ENCODE data around the gene LSAMP. TPM values are rescaled to one million over a fixed set of nuclear protein-coding genes. Genes with fewer than 3 reads are reported as not detected.

Gene LSAMP
- total and polyA plus RNA-seq, 2 of the 8 experiments (the other 6 are each of a cell fraction or from before 2014, with no cell fraction given): 1.8 to 5.7 TPM

DNA sequence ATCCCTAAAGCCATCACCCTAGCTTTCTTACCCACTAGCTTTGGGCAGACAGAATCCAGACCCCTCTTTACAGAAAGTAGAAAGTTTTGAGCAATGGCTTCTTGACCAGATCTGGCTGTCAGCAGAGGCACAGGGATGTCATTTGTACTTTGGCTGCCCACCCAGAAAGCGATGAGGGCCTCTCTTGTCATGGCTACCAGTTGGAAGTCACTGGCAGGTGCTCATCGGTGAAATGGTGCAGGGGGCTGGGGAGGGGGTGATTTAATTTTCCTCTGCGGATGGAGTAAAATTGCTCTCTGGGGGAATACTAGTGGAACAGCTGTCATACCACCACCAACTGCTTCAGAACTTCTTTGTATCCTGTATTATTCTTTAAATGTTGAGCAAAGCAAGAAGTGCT, 393.7 kb downstream of the LSAMP start:
- no peak overlapping the region for H3K9ac ChIP-seq (replicated peaks in 1 of 4; ENCODE audit: extremely low read depth in 1 of 4, low read depth in 3 of 4, low read length in 3 of 4)
- ChIA-PET CTCF (ENCODE audit: partially characterized antibody) (no interaction called here), POLR2A (ENCODE audit: partially characterized antibody) (no interaction called here)
- no peak overlapping the region for H2BK15ac ChIP-seq (ENCODE audit: low read length)
- H3K4me2 ChIP-seq (ENCODE audit: insufficient read depth in 1 of 2, low read depth in 2 of 2, low read length in 2 of 2): no peak overlapping the region
- DNase-seq (ENCODE audit: low read depth in 1 of 2, low spot score in 2 of 2): no peak
- H3K14ac ChIP-seq (ENCODE audit: insufficient read length): no peak overlapping the region
- no peak overlapping the region for H3K4me3 ChIP-seq (ENCODE audit: extremely low read depth in 1 of 4, insufficient read depth in 2 of 4, low read depth in 3 of 4, low read length in 4 of 4)
- TF ChIP-seq, protein P1, sequence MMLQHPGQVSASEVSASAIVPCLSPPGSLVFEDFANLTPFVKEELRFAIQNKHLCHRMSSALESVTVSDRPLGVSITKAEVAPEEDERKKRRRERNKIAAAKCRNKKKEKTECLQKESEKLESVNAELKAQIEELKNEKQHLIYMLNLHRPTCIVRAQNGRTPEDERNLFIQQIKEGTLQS (IDR thresholded peaks at IDR 0.05; ENCODE audit: insufficient read depth, low read depth, low read length): no peak
- TF ChIP-seq EGR1 (IDR thresholded peaks at IDR 0.05; ENCODE audit: borderline replicate concordance, low read depth, low read length) (no peak), HDAC2 (IDR thresholded peaks at IDR 0.05; ENCODE audit: borderline replicate concordance in 1 of 2, low read depth in 2 of 2, low read length in 2 of 2) (no peak), TAF7 (optimal IDR thresholded peaks at IDR 0.05; ENCODE audit: borderline replicate concordance, low read depth, low read length) (no peak), EP300 (IDR thresholded peaks at IDR 0.05; ENCODE audit: borderline replicate concordance in 1 of 2, low read depth in 2 of 2, low read length in 2 of 2) (no peak), MAX (IDR thresholded peaks at IDR 0.05) (no peak), POU5F1 (IDR thresholded peaks at IDR 0.05; ENCODE audit: low read depth, low read length) (no peak), JUN (IDR thresholded peaks at IDR 0.05; ENCODE audit: low read depth, low read length) (no peak), SIN3A (conservative IDR thresholded peaks at IDR 0.05 in 1 of 2, IDR thresholded peaks at IDR 0.05 in 1 of 2; ENCODE audit: low read depth in 1 of 2, low read length in 2 of 2) (no peak), POLR2A (IDR thresholded peaks at IDR 0.05; ENCODE audit: control extremely low read depth in 1 of 2, low read depth in 2 of 2, low read length in 2 of 2) (no peak), FOSL1 (IDR thresholded peaks at IDR 0.05; ENCODE audit: insufficient read depth, low read depth, low read length) (no peak), SP2 (IDR thresholded peaks at IDR 0.05; ENCODE audit: low read length) (no peak), SIRT6 (IDR thresholded peaks at IDR 0.05; ENCODE audit: low read length) (no peak), ZNF274 (IDR thresholded peaks at IDR 0.05; ENCODE audit: borderline replicate concordance, extremely low read depth, low read length) (no peak)
- no peaks in the 10 kb centered on the region for H3K23me2 ChIP-seq (ENCODE audit: low read depth, low read length)
- H3K9me3 ChIP-seq (ENCODE audit: insufficient read depth in 2 of 2, low read depth in 1 of 2, low read length in 1 of 2): no peaks in the 10 kb centered on the region
- no peaks in the 10 kb centered on the region for H3K4me1 ChIP-seq (replicated peaks in 1 of 4; ENCODE audit: control insufficient read depth in 3 of 4, insufficient read depth in 4 of 4, low read length in 3 of 4)
- H2AK5ac ChIP-seq (ENCODE audit: low read depth, low read length): no peak overlapping the region
- no peak overlapping the region for H2BK5ac ChIP-seq (ENCODE audit: low read depth, low read length)
- H3K18ac ChIP-seq (ENCODE audit: extremely low read depth, low read length): no peak overlapping the region
- no peak overlapping the region for H4K91ac ChIP-seq (replicated peaks; ENCODE audit: insufficient read length, low read length)
- no peak overlapping the region for H2AFZ ChIP-seq (ENCODE audit: low read length)
- FAIRE-seq: no peak
- no peak overlapping the region for H2BK12ac ChIP-seq (ENCODE audit: low read depth, low read length)
- no peak overlapping the region for H3K56ac ChIP-seq (replicated peaks; ENCODE audit: insufficient read length, low read depth, low read length)
- no peak overlapping the region for H2BK20ac ChIP-seq (ENCODE audit: low read length)
- no peak overlapping the region for H3K4ac ChIP-seq (replicated peaks; ENCODE audit: insufficient read length, low read depth, low read length)
- no peak overlapping the region for H4K8ac ChIP-seq (ENCODE audit: extremely low read depth, insufficient read depth, low read length)
- H3K79me2 ChIP-seq (ENCODE audit: control insufficient read depth in 1 of 2, insufficient read depth in 2 of 2, low read length in 2 of 2): no peaks in the 10 kb centered on the region
- no peaks in the 10 kb centered on the region for H3K27me3 ChIP-seq (replicated peaks in 1 of 4; ENCODE audit: control insufficient read depth in 3 of 4, extremely low read depth in 1 of 4, insufficient read depth in 3 of 4, low read length in 3 of 4)
- H3K79me1 ChIP-seq (ENCODE audit: low read depth, low read length): no peaks in the 10 kb centered on the region
- WGBS, 2 experiments (ENCODE audit: extremely low coverage in 1 of 2, insufficient coverage in 1 of 2, insufficient read length in 1 of 2, insufficient replicate concordance in 2 of 2, low coverage in 1 of 2, low lambda C conversion rate in 2 of 2, missing lambda C conversion rate in 1 of 2): 94% methylated on average over 3 of the region's 3 CpGs; no CpG with 5 or more reads in 1 of the 2 experiments
- no peak overlapping the region for H3K23ac ChIP-seq (ENCODE audit: insufficient read length)
- H3K27ac ChIP-seq (ENCODE audit: low read depth, low read length): no peak overlapping the region
- H4K5ac ChIP-seq (ENCODE audit: insufficient read length, low read depth, low read length): no peak overlapping the region
- no peaks in the 10 kb centered on the region for H4K20me1 ChIP-seq (replicated peaks in 1 of 2; ENCODE audit: control insufficient read depth in 1 of 2, insufficient read depth in 2 of 2, low read length in 2 of 2)
- H3K36me3 ChIP-seq (ENCODE audit: control insufficient read depth in 2 of 4, insufficient read depth in 4 of 4, low read length in 3 of 4): no peaks in the 10 kb centered on the region
- H2BK120ac ChIP-seq (replicated peaks; ENCODE audit: low read depth, low read length): no peak overlapping the region

Data from H1 (cell line).